Adipocyte (in vitro differentiated cells): Measurements from ENCODE around the gene ADSS1.

ENCODE experiments used
- DNase-seq: peaks from one replicate; pipeline ENCODE4 v3.0.0-alpha.2; 2015; ENCODE audit warnings: low read depth
- H3K27me3 ChIP-seq: replicated peaks from 2 replicates; pipeline ENCODE4 v1.7.0; 2013; ENCODE audit warnings: mild to moderate bottlenecking, low read length, moderate library complexity; ENCODE audit not compliant: control insufficient read depth, insufficient read depth
- H3K36me3 ChIP-seq: 2 replicates; pipeline ENCODE4 v1.7.0; 2013; ENCODE audit warnings: low read length, mild to moderate bottlenecking, moderate library complexity; ENCODE audit not compliant: control insufficient read depth, insufficient read depth, severe bottlenecking
- H3K4me1 ChIP-seq: 2 replicates; pipeline ENCODE4 v1.7.0; 2013; ENCODE audit warnings: mild to moderate bottlenecking, low read length, moderate library complexity; ENCODE audit not compliant: control insufficient read depth, insufficient read depth
- H3K4me3 ChIP-seq: 2 replicates; pipeline ENCODE4 v1.7.0; 2013; ENCODE audit warnings: mild to moderate bottlenecking, low read length, moderate library complexity
- H3K9ac ChIP-seq: 2 replicates; pipeline ENCODE4 v1.7.0; 2013; ENCODE audit warnings: mild to moderate bottlenecking, low read length, moderate library complexity
- H3K9me3 ChIP-seq: 2 replicates; pipeline ENCODE4 v1.7.0; 2013; ENCODE audit warnings: mild to moderate bottlenecking, low read length, moderate library complexity; ENCODE audit not compliant: control insufficient read depth

ADSS1 gene

GRCh38 chr14:104714066-104714465, 10.0 kb upstream of the ADSS1 start:
- peaks cover 79% of the 10 kb centered on the region for H3K36me3 ChIP-seq

DNA sequence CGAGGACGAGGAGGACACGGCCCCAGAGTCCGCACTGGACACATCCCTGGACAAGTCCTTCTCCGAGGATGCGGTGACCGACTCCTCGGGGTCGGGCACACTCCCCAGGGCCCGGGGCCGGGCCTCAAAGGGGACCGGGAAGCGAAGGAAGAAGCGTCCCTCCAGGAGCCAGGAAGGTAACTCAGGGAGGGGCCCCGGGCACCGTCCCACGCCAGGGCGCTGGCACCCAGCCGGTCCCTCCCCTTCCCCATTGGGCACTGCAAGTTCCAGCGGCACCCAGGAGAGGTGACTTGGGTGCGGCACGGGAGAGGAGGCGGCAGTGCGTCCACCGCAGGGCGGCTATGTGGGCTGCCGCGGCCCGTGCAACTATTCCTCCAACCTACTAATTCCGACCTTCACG, 9.3 kb upstream of the ADSS1 start:
- no peak overlapping the region for H3K4me3 ChIP-seq
- peaks cover 82% of the 10 kb centered on the region for H3K36me3 ChIP-seq
- no peak for DNase-seq
- no peak overlapping the region for H3K9ac ChIP-seq
- no peaks in the 10 kb centered on the region for H3K4me1 ChIP-seq
- no peaks in the 10 kb centered on the region for H3K27me3 ChIP-seq
- H3K9me3 ChIP-seq, result no peaks in the 10 kb centered on the region

More at GRCh38 chr14:104714066-104714465, 10.0 kb upstream of the ADSS1 start:
- Histone ChIP-seq H3K4me3 (no peak overlapping the region), H3K9me3 (no peaks in the 10 kb centered on the region), H3K4me1 (no peaks in the 10 kb centered on the region), H3K27me3 (no peaks in the 10 kb centered on the region), H3K9ac (no peak overlapping the region)
- no peak for DNase-seq

GRCh38 chr14:104715416-104715815, 8.6 kb upstream of the ADSS1 start:
- Histone ChIP-seq H3K9me3 (no peaks in the 10 kb centered on the region), H3K9ac (no peak overlapping the region), H3K36me3 (peaks cover 80% of the 10 kb centered on the region), H3K4me1 (no peaks in the 10 kb centered on the region), H3K4me3 (no peak overlapping the region), H3K27me3 (no peaks in the 10 kb centered on the region)
- DNase-seq, result no peak

DNA sequence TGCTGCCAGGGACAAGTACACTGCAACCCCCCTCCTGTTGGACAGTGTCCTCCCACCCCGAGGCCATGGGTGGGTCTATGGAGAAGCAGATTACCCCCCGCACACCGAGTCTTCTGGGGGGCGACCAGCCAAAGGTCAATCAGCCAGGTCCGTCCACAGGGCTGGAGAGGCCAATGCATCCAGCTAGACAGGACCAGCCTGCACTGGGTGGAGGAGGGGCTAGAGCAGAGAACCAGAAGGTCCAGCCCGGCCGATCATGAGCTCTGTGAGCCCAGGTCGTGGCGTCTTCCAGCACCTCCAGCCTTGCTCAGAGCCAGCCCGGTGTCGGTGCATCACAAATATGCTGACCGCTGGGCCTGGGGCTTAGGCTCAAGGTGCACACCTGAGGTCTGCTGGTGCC, 8.2 kb upstream of the ADSS1 start:
- Histone ChIP-seq H3K27me3 (no peaks in the 10 kb centered on the region), H3K4me1 (no peaks in the 10 kb centered on the region), H3K4me3 (no peak overlapping the region), H3K36me3 (peaks cover 75% of the 10 kb centered on the region), H3K9me3 (no peaks in the 10 kb centered on the region), H3K9ac (no peak overlapping the region)
- DNase-seq, result no peak

DNA sequence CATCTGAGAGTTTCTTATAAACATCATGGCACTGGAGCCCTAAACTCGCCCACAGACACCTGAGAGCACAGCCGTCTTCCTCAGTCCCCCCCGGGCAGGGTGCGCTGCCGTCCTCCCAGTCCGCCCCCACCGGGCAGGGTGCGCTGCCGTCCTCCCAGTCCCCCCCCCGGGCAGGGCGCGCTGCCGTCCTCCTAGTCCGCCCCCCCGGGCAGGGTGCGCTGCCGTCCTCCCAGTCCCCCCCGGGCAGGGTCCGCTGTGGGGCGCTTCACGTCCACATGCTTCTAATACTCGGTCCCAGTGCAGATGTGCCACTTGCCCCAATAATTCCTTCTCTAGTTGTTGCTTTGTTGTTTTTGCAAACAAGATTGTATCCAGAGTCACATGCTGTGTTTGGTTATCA, 6.9 kb upstream of the ADSS1 start:
- Histone ChIP-seq H3K9me3 (no peaks in the 10 kb centered on the region), H3K27me3 (no peaks in the 10 kb centered on the region), H3K9ac (no peak overlapping the region), H3K4me1 (peaks cover 7% of the 10 kb centered on the region), H3K4me3 (no peak overlapping the region), H3K36me3 (peaks cover 67% of the 10 kb centered on the region)
- no peak for DNase-seq

DNA sequence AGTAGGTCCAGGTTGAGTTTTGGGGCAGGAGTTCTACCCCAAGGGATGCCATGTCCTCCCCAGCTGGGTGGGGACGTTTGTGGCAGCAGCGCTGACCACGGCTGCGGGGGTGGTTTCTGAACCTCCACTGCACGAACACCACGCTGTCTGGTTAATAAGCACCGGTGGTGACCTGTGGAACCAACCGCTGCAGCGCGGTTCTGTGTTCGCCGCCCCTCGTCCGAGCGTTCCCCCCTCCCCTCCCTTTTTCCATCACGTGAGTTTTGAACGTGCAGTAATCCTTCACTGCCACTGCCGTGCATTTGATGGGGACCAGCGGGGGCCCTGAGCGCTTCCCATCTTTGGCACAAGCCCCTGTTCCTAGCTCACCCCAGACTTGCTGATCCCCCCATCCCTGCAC, 6.4 kb upstream of the ADSS1 start:
- Histone ChIP-seq H3K27me3 (no peaks in the 10 kb centered on the region), H3K9ac (no peak overlapping the region), H3K9me3 (no peaks in the 10 kb centered on the region), H3K4me3 (no peak overlapping the region), H3K36me3 (peaks cover 62% of the 10 kb centered on the region), H3K4me1 (peaks cover 12% of the 10 kb centered on the region)
- no peak for DNase-seq

GRCh38 chr14:104718147-104718546, 5.9 kb upstream of the ADSS1 start:
- no peak overlapping the region for H3K9ac ChIP-seq
- H3K27me3 ChIP-seq, result no peaks in the 10 kb centered on the region
- no peak overlapping the region for H3K4me3 ChIP-seq
- no peaks in the 10 kb centered on the region for H3K9me3 ChIP-seq
- H3K36me3 ChIP-seq, result peaks cover 57% of the 10 kb centered on the region
- DNase-seq, result no peak
- peaks cover 17% of the 10 kb centered on the region for H3K4me1 ChIP-seq

GRCh38 chr14:104718871-104719270, 5.2 kb upstream of the ADSS1 start:
- no peak for DNase-seq
- Histone ChIP-seq H3K36me3 (peaks cover 49% of the 10 kb centered on the region), H3K27me3 (no peaks in the 10 kb centered on the region), H3K4me3 (no peak overlapping the region), H3K9me3 (no peaks in the 10 kb centered on the region), H3K9ac (no peak overlapping the region), H3K4me1 (peaks cover 24% of the 10 kb centered on the region)

GRCh38 chr14:104719343-104719742, 4.7 kb upstream of the ADSS1 start:
- no peak overlapping the region for H3K9ac ChIP-seq
- H3K36me3 ChIP-seq, result peaks cover 45% of the 10 kb centered on the region
- DNase-seq, result no peak
- H3K4me1 ChIP-seq, result peaks cover 24% of the 10 kb centered on the region
- no peaks in the 10 kb centered on the region for H3K27me3 ChIP-seq
- no peaks in the 10 kb centered on the region for H3K9me3 ChIP-seq
- no peak overlapping the region for H3K4me3 ChIP-seq

GRCh38 chr14:104721505-104722431, 2.3 kb upstream of the ADSS1 start:
- Histone ChIP-seq H3K36me3 (peaks cover 24% of the 10 kb centered on the region), H3K9ac (no peak overlapping the region), H3K27me3 (no peaks in the 10 kb centered on the region), H3K4me1 (peaks cover 40% of the 10 kb centered on the region), H3K9me3 (no peaks in the 10 kb centered on the region), H3K4me3 (no peak overlapping the region)
- DNase-seq, result no peak

GRCh38 chr14:104722938-104723650, 935 bp upstream of the ADSS1 start:
- Histone ChIP-seq H3K4me1 (peaks cover 40% of the 10 kb centered on the region), H3K9me3 (no peaks in the 10 kb centered on the region), H3K36me3 (peaks cover 19% of the 10 kb centered on the region), H3K9ac (no peak overlapping the region), H3K27me3 (peaks cover 3% of the 10 kb centered on the region), H3K4me3 (peak overlapping the region; percentile 73)
- no peak for DNase-seq
